Mucosa of rectum (tissue), 2 donors: ENCODE data around the gene CD96.
"Not testable (repeated sequence)": the region's sequence is repeated elsewhere in the genome, so short reads cannot be mapped to it uniquely, and the experiment has no call there.

Experiments
- H3K27ac ChIP-seq, 2 donors: one replicate each; pipeline ENCODE4 v1.7.0; 2013; ENCODE audit warnings: inconsistent platforms in 2 of 2, low read depth in 2 of 2, low read length in 2 of 2
- H3K27me3 ChIP-seq, 2 donors: one replicate each; pipeline ENCODE4 v1.7.0; 2013; ENCODE audit warnings: low read length in 2 of 2; ENCODE audit not compliant: control insufficient read depth in 2 of 2, insufficient read depth in 2 of 2
- H3K36me3 ChIP-seq, 2 donors: one replicate each; pipeline ENCODE4 v1.7.0; 2013; ENCODE audit warnings: low read length in 2 of 2; ENCODE audit not compliant: control insufficient read depth in 2 of 2, insufficient read depth in 2 of 2
- H3K4me1 ChIP-seq, 2 donors: one replicate each; pipeline ENCODE4 v1.7.0; 2013; ENCODE audit warnings: low read length in 2 of 2, mild to moderate bottlenecking in 1 of 2; ENCODE audit not compliant: control insufficient read depth in 2 of 2, insufficient read depth in 2 of 2
- H3K4me3 ChIP-seq, 2 donors: one replicate each; pipeline ENCODE4 v1.7.0; 2013; ENCODE audit warnings: low read length in 2 of 2
- H3K9ac ChIP-seq, 2 donors: one replicate each; pipeline ENCODE4 v1.7.0; 2013; ENCODE audit warnings: low read length in 2 of 2, low read depth in 1 of 2, mild to moderate bottlenecking in 1 of 2
- H3K9me3 ChIP-seq, 2 donors: one replicate each; pipeline ENCODE4 v1.7.0; 2013; ENCODE audit warnings: low read length in 2 of 2; ENCODE audit not compliant: control insufficient read depth in 2 of 2
- donor health status: healthy.
- donor health status: Normal muscosa, but diverticular disease.

Gene CD96

DNA sequence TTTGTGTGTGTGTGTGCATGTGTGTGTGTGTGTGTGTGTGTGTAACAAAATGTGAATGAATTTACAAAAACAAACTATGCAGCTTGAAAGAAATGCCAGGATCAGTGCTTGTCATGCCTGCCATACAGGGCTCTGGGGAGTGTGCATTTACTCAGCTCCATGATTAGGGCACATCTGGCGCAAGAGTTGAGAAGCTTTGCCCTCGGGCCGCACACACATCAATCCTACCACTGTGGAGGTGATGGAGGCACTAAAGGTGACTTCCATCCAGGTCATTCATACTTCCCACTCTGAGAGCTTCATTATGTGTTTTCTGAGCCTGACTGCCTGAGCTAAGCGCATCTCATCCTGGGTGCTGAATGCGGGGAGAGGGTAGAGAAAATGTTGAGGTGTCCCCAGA is 125.2 kb downstream of the CD96 start:
- H3K27ac ChIP-seq, result peak overlapping the region; percentile 55 to 56

GRCh38 chr3:111667621-111668239 is 125.7 kb downstream of the CD96 start:
- Histone ChIP-seq H3K36me3 (no peaks in the 10 kb centered on the region), H3K4me1 (peaks cover 3 to 4% of the 10 kb centered on the region in 2 donors), H3K27ac (peak overlapping the region; percentile 55 to 56), H3K4me3 (no peak overlapping the region), H3K27me3 (no peaks in the 10 kb centered on the region), H3K9me3 (no peaks in the 10 kb centered on the region), H3K9ac (no peak overlapping the region)

More for the DNA sequence above, 125.2 kb downstream of the CD96 start:
- H3K36me3 ChIP-seq, result no peaks in the 10 kb centered on the region
- H3K9me3 ChIP-seq, result no peaks in the 10 kb centered on the region
- peaks cover 3 to 4% of the 10 kb centered on the region in 2 donors for H3K4me1 ChIP-seq
- H3K9ac ChIP-seq, result no peak overlapping the region
- H3K4me3 ChIP-seq, result no peak overlapping the region
- no peaks in the 10 kb centered on the region for H3K27me3 ChIP-seq

DNA sequence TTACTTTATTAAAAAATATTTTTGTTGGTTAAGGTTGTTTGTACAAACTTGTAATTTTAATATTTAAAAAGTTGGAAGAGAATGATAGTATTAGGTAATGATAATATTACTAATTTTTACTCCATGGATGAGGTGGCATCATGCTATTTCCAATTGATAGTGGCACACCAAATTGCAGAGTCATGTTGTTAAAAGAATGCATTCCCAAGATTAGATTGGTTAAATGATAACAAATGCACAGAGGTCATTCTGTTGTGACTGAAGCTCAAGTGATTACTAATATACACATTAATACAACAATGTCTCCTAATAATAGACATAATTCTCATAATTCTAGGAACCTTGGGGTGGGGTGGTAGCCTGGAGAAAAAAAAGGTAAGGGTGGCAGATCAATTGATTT is 126.3 kb downstream of the CD96 start:
- H3K9me3 ChIP-seq, result no peaks in the 10 kb centered on the region
- H3K36me3 ChIP-seq, result no peaks in the 10 kb centered on the region
- peaks cover 3 to 4% of the 10 kb centered on the region in 2 donors for H3K4me1 ChIP-seq
- H3K27me3 ChIP-seq, result no peaks in the 10 kb centered on the region
- H3K9ac ChIP-seq, result no peak overlapping the region
- no peak overlapping the region for H3K4me3 ChIP-seq
- H3K27ac ChIP-seq, result no peak overlapping the region

DNA sequence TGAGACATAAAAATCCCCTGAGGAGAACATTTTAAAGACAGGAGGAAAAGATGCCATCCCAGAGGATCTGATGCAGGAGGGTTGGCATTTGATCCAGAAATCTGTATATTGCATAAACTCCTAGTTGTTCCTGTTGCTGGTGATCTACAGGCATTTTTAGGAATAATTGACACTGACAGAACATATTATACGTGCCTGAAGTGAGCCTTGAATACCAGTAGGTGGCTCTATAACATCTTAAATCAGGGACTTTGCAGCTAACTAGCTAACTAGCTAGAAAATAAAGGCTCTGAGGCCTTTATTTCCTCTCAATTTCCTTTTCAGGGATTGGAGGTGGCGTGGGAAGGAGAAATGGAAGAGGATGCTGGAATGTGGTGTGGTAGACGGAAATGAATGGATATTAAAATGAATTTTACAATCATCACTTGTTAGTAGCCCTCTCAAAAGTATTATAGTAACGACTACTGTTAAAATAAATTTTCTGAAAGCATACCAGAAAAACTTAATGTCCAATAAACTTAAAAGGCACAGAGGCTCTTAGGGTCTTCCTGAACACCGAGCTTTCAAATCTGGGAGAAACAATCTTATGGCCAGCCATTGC is 127.0 kb downstream of the CD96 start:
- Histone ChIP-seq H3K27ac (no peak overlapping the region), H3K9me3 (no peaks in the 10 kb centered on the region), H3K4me1 (peaks cover 7 to 10% of the 10 kb centered on the region in 2 donors), H3K4me3 (no peak overlapping the region), H3K27me3 (no peaks in the 10 kb centered on the region), H3K36me3 (no peaks in the 10 kb centered on the region), H3K9ac (no peak overlapping the region)

DNA sequence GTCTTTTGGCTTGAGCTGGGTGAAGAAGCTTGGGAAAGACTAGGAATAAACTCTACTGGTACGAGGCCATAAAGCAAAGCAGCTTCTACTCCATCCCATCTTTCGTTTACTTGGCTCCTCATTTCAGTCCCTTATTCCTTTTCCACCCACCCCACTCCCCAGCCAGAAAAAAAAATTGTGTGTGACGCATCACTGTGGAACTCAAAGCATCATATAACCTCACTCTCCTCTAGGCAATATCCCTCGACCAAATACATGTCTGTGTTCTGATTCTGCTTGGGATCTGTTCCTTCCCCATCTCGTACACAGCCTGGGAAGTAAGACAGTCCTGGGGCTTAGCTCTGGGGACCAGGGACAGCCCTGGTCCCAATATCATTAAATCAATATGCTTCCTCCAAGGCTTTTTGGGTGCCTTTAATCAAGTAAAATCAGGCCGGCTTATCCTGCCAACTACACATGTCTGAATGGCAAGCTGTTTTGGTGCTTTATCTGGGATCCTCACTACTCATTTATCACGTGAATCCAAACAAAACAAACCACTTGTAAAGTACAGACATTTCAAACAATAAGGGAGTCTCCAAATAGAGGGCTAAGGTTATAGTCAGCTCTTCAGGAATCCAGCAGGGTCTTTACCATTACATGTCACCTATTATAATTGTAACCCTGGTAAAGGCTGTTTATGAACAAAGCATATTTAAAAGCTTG is 128.1 kb downstream of the CD96 start:
- Histone ChIP-seq H3K9me3 (no peaks in the 10 kb centered on the region), H3K9ac (peak overlapping the region in 1 of 2 donors; percentile 17), H3K27ac (no peak overlapping the region), H3K36me3 (no peaks in the 10 kb centered on the region), H3K4me1 (peaks cover 13% of the 10 kb centered on the region in 2 donors), H3K27me3 (no peaks in the 10 kb centered on the region), H3K4me3 (no peak overlapping the region)

- not testable (repeated sequence) for H3K4me3 ChIP-seq, H3K9me3 ChIP-seq, H3K27me3 ChIP-seq, H3K36me3 ChIP-seq, H3K9ac ChIP-seq, H3K27ac ChIP-seq
- H3K4me1 ChIP-seq, result peaks cover 35 to 37% of the 10 kb centered on the region in 2 donors
These were observed 130.5 kb downstream of the CD96 start for GRCh38 chr3:111672461-111672860.

GRCh38 chr3:111675846-111676210 is 133.8 kb downstream of the CD96 start:
- Histone ChIP-seq H3K36me3 (no peaks in the 10 kb centered on the region), H3K4me3 (peak overlapping the region; percentile 50 to 93), H3K27ac (peak overlapping the region; percentile 80 to 84), H3K4me1 (peaks cover 33 to 34% of the 10 kb centered on the region in 2 donors), H3K9me3 (no peaks in the 10 kb centered on the region), H3K27me3 (no peaks in the 10 kb centered on the region), H3K9ac (peak overlapping the region; percentile 2 to 5)

- peak overlapping the region; percentile 80 to 84 for H3K27ac ChIP-seq
- H3K4me3 ChIP-seq, result peak overlapping the region; percentile 50 to 93
- H3K4me1 ChIP-seq, result peaks cover 35 to 37% of the 10 kb centered on the region in 2 donors
- no peaks in the 10 kb centered on the region for H3K9me3 ChIP-seq
- no peaks in the 10 kb centered on the region for H3K27me3 ChIP-seq
- H3K36me3 ChIP-seq, result no peaks in the 10 kb centered on the region
- H3K9ac ChIP-seq, result peak overlapping the region; percentile 2 to 26
These were observed 134.4 kb downstream of the CD96 start for GRCh38 chr3:111676211-111677006.

- no peaks in the 10 kb centered on the region for H3K9me3 ChIP-seq
- no peaks in the 10 kb centered on the region for H3K27me3 ChIP-seq
- no peaks in the 10 kb centered on the region for H3K36me3 ChIP-seq
- H3K27ac ChIP-seq, result peak overlapping the region; percentile 66 to 80
- peak overlapping the region; percentile 46 to 93 for H3K4me3 ChIP-seq
- H3K4me1 ChIP-seq, result peaks cover 40 to 41% of the 10 kb centered on the region in 2 donors
- peak overlapping the region; percentile 26 to 41 for H3K9ac ChIP-seq
These were observed 135.0 kb downstream of the CD96 start for GRCh38 chr3:111677007-111677392.
